DMS153 treated with DMSO at 0.1 percent for 48 hours (cell line): ENCODE data around the gene ISG20L2.

Source experiments
- DNase-seq: peaks from one replicate; lab custom pipeline; 2025; ENCODE audit not compliant: unreplicated experiment; lab: John Stamatoyannopoulos, UW

The ISG20L2 gene

DNA sequence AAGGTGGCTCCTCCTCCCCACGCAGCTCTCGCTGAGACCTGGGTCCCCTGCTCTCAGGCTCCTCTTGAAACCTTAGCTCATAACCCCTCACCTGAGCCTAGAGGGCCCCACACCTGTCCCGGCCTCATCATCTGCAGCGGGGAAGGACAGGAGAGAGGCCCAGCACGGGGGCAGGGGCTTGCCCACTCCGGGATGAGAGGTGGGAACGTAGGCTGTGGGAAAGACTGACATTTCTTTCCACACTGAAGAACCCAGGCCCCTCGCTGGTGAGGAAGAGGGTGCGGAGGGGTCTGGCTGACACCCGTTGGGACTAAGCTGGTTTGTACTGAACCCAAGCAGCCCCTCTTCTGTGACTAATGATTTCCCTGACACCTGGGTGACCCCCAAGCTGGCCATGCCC lies 37.4 kb downstream of the ISG20L2 start:
- DNase-seq = no peak

- DNase-seq = no peak
Observed at GRCh38 chr1:156690675-156691036, 37.9 kb downstream of the ISG20L2 start.

DNA sequence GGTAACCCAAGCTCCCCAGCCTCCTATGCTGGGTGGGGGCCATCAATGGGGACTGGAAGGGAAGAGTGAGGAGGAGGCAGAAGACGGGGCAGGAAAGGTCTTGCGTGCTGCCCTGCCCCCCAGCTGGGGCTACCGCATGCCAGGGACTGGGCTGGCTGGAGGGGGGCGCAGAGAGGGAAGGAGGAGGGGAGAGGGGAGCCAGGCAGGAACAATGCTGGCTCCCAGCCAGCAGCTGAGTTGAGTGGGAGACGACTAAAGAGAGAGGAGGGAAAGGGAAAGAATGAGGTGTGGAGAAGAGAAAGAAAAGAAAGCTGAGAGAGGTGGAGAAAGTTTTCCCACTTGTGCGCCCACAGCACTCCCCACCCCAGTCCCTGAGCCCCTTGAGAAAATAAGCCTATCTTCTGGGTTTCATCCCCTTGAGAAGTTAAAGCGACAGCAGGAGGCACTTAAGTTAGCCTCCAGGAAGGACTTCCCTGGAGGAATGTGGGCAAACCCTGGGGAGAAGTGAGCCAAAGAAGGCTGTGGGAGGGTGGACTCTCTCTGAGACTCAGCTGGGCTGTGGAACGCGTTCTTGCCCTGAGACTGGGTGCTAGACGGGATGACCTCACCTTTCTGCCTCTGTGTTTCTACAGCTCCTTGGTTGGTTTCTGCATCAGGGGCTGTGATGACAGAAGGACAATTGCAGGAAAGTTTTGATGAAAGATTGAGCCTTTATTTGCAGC lies 38.5 kb downstream of the ISG20L2 start:
- DNase-seq = no peak

GRCh38 chr1:156689035-156689952 lies 39.3 kb downstream of the ISG20L2 start:
- DNase-seq = peak; percentile 92

GRCh38 chr1:156684227-156684782 lies 44.3 kb downstream of the ISG20L2 start:
- DNase-seq = no peak

DNA sequence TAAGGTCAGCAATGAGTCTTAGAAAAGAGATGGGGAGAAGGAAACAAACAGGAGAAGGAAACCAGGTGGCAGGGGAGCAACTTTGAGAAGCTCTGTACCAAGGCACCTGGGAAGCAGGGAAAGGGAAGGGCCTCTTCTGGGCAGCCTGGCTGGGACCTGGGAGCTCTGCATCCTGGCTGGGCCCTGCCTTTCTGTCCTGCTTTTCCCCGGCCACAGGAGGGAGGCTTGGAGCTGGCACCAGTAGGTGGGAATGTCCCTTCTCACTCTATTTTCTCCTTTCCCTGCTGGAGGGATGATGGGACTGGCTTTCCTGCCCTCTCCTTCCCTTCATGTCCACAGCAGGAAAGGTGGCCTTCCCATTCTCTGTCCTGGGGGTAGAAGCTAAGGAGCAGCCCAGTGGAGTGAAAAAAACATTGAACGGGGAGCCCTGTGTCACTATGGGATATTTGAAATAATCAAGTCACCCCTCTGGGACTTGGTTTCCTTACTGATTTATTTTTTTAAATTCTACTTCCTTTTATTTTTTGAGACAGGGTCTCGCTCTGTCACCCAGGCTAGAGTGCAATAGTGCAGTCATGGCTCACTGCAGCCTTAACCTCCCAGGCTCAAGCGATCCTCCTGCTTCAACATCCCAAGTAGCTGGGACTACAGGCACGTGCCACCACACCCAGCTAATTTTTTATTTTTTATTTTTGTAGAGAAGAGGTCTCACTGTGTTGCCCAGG lies 46.2 kb downstream of the ISG20L2 start:
- no peak for DNase-seq

- no peak for DNase-seq
Observed at GRCh38 chr1:156681196-156681960, 47.2 kb downstream of the ISG20L2 start.

GRCh38 chr1:156680056-156680455 lies 48.5 kb downstream of the ISG20L2 start:
- no peak for DNase-seq

- DNase-seq = peak; percentile 93
Observed at GRCh38 chr1:156677616-156678596, 50.7 kb downstream of the ISG20L2 start.

DNA sequence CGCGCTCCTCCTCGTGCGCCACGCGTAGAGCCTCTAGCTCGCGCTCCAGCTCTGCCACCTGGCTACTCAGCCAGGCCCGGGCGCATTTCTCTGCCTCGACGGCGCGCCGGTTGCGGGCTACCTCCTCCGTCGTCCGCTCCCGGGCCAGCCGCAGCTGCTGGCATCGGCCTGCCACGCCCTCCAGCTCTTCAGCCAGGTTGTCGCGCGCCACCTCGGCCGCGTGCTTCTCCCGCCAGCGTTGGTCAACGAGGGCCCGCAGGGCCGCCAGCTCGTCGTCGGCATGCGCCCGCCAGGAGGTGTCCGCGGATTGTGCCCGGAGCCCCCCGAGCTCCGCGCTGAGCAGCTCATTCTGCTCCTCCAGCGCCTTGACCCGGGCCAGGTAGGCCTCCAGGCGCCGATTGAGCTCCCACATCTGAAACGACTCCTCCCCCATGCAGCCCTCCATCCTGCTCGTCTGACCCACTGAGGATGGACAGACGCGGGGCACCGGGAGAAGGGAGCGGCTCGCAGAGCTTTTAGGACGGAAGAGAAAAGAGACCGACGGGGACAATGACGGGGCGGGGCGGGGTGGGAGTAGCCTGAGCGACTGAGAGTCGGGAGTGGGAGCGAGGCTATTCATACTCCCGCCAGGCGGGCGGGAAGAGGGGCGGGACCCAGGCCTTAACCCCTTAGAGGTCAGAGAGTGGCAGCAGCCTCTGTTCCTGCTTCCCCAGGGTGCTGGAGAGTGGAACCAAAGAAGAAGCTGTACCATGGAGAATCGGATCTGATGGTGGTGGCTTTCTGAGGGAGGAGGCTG lies 51.5 kb downstream of the ISG20L2 start, which contains the start of gene NES:
TSS of gene NES (minus strand) at position 588 of the 796 bp plus-strand sequence. CDS start at position 445, 143 bp downstream.
- peak; percentile 76 for DNase-seq

DNA sequence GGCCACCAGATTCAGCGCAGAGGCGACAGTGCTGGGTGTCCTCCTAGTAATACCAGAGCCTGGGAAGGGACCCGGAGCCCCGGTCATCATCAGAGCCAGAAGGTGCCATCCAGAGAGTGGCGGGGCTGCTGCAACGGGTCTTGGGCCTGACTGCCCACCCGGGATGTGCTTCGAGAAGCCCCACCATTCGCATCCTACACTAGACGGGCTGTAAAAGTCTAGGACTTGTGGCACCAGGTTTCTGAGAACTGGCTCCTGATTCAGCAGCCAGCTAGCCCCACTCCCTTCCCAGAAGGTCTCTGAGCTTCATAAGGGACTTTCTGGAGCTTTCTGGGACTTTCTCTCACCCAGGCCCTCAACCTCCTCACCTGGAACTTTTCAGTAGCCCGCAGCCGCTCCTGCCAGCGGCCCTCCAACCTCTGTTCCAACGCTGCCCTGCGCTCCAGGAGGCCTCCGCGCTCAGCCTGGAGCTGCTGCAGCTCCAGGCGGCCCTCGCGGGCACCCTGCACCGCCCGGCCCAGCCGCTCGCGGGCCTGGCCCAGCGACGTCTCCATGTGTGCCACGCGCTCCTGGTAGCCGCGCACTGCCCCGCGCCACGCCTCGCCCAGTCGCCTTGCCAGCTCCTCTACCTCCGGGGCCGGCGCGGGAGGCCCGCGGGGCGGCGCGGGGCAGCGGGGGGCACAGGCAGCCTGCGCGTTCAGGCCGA lies 52.3 kb downstream of the ISG20L2 start:
- no peak for DNase-seq

DNA sequence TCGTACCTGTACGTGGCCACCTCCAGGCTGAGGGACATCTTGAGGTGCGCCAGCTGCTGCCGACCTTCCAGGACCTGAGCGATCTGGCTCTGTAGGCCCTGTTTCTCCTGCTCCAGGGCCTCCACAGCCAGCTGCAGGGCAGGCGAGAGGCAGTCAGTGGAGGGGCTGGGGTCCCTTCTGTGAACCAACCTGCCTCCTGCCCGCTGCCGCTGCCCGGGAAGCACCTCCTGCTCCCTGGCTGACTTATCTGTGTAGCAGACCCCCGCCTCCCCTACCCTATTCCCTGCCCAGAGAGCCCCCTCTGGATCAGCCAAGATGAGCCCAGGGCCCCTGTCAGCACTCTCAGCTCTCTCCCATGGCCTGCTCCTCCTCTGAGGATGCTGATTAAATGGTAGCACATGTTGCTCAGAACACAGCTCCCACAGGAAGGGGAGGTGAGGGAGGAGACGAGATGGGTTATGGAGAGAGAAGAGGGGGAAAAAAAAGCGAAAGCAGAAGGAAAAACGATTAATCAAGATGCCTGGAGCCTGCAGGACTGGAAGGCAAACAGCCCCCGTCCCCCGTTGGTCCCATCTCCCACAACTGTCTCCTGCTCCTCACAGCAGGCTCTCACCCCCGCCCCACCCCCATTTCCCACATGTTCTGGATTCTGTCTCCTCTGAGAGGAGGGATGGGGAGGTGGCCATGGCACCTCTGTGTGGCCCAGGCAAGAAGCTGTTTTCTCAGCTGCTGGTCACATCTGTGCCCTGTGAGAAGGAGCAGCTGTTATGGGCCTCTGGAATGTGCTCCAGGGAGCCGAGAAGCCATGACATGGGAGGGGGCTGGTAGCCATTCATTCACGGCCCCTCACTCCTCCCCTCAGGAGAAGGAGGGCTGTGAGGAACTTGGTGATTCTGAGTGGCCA lies 53.1 kb downstream of the ISG20L2 start:
- no peak for DNase-seq

GRCh38 chr1:156673387-156674121 lies 55.0 kb downstream of the ISG20L2 start:
- DNase-seq = no peak
